GM18873 (cell line): ENCODE results near the gene FLNB.
A peak's percentile ranks its signal among the peaks of the same experiment; 100 is the strongest.
"Not testable (repeated sequence)": the region's sequence is repeated elsewhere in the genome, so short reads cannot be mapped to it uniquely, and the experiment has no call there.

Source experiments
- ATAC-seq: cut with Tn5 transposase; IDR thresholded peaks from one replicate; pipeline ENCODE4 v1.9.1; 2021; ENCODE audit warnings: mild to moderate bottlenecking, moderate library complexity, moderate number of reproducible peaks; ENCODE audit not compliant: unreplicated experiment, low FRiP score

Gene FLNB

GRCh38 chr3:58197588-58197987, 189.4 kb downstream of the FLNB start:
- ATAC-seq: no peak

DNA sequence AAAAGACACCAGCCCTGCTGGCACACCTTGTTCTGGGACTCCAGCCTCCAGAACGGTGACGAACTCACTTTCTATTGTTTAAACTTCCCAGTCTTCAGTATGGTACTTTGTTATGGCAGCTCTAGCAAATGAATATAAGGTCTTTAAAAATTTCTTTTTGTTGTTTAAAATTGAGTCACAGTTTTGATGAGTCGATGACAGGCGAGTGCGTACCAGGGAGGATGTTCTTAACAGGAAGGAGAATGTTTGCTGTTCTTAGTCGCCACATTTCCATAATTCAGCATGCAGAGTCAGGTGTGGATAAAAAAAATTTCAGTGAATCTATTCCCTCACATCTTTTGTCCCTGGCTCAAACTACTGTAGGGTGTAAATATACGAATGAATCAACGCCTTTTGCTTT, 190.1 kb downstream of the FLNB start:
- no peak for ATAC-seq

- no peak for ATAC-seq
Measured at GRCh38 chr3:58198804-58199203, 190.6 kb downstream of the FLNB start.

GRCh38 chr3:58200121-58200709, 192.0 kb downstream of the FLNB start:
- ATAC-seq: no peak

DNA sequence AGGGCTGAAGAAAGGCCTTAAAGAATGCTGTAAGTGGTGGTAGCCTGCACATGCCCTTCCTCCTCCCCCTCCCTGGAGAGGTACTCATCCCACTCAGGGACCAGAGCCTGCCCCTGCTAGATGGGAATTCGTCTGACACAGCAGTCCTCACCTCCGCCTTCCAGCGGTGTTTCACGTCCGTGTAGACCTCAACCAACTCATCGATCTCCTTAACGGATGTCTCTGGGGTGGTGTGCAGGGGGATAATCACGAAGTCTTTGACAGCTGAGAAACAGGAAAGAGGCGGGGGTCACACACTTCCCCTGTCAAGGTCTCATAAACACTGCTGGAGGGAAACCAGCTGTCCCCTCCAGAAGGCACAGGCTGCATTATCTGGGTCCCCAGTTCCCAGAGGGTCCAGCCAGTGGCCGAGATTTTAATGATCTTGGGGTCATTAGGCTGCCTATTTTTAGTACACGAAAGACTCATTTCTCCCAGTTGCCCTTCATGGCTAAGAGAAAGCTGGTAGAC, 192.7 kb downstream of the FLNB start:
- no peak for ATAC-seq

GRCh38 chr3:58201451-58201850, 193.2 kb downstream of the FLNB start:
- not testable (repeated sequence) for ATAC-seq

DNA sequence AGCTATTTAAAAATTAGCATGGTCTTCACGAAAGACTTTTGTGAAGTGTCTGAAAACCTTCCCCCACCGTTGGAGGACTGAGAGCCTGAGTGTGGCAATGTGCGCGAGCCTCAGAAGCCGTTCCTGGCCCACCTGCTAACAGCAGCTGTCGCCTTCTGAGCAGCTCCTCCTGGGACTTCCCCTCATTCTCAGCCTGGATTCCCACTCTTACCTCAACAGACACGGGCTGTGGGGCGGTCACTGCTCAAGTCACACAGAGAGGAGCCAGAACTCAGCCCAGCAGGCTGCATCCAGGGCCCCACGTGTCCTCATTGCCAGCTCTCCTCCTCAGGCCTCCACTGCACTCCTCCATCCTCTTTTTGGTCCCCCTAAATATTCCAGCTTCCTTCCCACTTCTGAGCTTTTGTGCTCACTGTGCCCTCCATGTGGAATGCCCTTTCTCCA, 194.7 kb downstream of the FLNB start:
- ATAC-seq: no peak

DNA sequence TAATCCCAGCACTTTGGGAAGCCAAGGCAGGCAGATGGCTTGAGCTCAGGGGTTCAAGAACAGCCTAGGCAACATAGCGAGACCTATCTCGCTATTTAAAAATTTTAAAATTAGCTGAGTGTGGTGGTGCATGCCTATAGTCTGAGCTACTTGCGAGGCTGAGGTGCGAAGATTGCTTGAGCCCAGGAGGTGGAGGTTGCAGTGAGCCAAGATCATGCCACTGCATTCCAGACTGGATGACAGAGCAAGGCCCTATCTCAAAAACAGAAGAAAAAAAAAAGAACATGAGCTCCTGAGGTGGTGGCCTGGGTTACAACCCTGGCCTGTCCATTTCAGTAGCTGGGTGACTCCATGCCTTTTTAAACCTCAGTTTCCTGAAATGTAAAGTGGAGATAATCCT, 195.3 kb downstream of the FLNB start:
- no peak for ATAC-seq

DNA sequence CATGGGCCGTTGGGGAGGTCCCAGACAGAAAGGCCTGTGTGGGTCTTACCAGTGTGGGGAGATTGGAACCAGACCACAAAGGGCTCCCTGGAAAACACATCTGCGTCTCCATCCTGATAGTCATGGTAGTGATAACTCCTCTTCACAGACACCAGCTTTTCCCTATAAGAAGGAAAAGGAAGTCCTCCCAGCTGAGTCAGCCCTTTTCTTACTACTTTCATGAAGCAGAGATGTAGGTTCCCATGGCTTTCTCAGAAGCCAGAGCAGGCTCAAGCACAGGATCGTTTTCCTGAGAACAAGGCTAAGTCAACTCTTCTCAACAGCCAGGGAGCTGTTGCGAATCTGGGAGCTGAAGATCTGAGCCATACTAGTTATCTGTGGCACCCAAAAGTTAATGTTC, 196.5 kb downstream of the FLNB start:
- no peak for ATAC-seq

DNA sequence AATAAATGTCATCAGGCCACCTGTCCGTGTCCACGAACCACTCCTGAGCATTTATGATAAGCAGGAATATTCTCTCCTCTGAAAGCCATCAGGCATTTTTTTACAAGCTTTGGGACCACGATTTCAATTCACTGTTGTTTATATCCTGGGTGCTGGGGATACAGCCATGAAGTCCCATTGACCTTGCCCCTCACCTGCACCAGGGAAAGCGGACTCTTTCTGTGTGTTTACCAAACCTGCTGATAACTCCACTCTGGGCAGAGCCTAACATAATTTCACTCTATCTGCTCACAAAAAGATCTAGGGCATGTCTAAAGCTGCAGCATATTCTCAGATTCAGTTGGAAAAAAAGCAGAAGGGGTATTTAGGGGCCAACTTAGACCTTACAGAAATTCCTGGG, 197.8 kb downstream of the FLNB start:
- ATAC-seq: no peak

- ATAC-seq: no peak
Measured at GRCh38 chr3:58206406-58207011, 198.3 kb downstream of the FLNB start.

GRCh38 chr3:58207954-58208353, 199.7 kb downstream of the FLNB start:
- no peak for ATAC-seq

- ATAC-seq: no peak
Measured at GRCh38 chr3:58209933-58210332, 201.7 kb downstream of the FLNB start.

- no peak for ATAC-seq
Measured at GRCh38 chr3:58210761-58211460, 202.7 kb downstream of the FLNB start, which contains the start of gene DNASE1L3. TSS of gene DNASE1L3 (minus strand) at chr3:58210972. CDS start at chr3:58210906, 66 bp downstream.

- peak; percentile 64 for ATAC-seq
Measured at GRCh38 chr3:58214484-58215316, 206.5 kb downstream of the FLNB start.

- ATAC-seq: no peak
Measured at GRCh38 chr3:58215317-58216025, 207.2 kb downstream of the FLNB start.

GRCh38 chr3:58216496-58217195, 208.4 kb downstream of the FLNB start:
- ATAC-seq: no peak

DNA sequence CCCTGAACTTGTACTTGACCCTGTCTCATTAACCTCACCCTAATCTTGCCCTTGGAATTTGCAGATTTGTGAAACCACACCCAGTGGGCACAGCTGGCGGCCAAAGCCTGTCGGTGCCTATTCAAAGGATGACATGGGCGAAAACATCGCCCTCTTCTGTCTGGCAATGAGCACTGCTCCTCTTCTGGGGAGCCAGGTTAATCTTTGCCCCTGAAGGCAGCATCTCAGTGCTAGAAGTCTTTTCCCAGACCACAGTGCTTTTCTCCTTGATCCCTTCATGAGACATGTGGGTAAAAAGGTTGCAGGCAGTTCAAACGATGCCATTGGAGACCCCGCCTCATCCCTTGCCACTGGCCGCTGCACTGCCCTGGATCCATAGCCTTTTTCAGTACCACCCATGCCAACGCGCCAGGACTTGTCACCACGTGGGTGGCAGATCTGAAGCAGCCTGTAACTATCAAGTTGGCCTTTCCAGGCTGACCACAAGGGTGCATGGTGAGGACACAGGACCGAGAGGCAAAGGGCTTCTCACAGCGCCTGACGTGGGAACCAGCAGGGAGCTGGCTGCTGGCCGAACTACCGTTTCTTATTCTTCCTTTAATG, 209.1 kb downstream of the FLNB start:
- ATAC-seq: peak; percentile 36

DNA sequence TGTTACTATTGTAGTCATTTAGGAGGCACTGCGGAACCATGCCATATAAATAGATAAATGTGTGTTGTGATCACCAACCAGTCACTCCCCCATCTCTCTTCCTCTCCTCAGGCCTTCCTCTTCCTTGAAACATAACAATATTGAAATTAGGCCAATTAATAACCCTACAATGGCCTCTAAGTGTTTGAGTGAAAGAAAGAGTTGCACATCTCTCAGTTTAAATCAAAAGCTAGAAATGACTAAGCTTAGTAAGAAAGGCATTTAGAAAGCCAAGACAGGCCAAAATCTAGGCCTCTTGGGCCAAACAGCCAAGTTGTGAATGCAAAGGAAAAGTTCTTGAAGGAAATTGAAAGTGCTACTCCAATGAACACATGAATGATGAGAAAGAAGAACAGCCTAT, 210.7 kb downstream of the FLNB start:
- no peak for ATAC-seq
